ENCODE results near the gene PRKG1.

The PRKG1 gene

GRCh38 chr10:52257692-52258075, 1183.4 kb downstream of the PRKG1 start:
- DNase-seq = no peak

- no peak for DNase-seq
Observed at GRCh38 chr10:52258799-52259425, 1184.6 kb downstream of the PRKG1 start.

GRCh38 chr10:52259426-52259812, 1185.1 kb downstream of the PRKG1 start:
- no peak for DNase-seq

DNA sequence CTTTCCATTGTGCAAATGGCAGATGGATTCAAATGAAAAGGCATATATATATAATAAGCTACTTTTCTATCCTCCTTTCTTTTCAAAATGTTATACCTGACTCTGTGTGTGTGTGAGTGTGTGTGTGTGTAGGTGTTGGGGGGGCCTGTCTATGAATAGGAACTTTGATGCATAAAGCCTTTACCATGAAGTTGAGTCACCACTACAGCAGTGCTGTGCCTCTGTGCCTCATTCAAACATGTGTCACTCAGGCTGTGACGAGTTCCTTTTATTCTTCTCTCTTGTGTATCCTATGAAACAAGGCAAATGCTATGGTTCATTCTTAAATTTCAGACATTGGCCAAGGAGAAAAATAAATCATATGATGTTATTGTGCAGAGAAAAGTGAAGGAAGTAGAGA, 1187.1 kb downstream of the PRKG1 start:
- DNase-seq = no peak

DNA sequence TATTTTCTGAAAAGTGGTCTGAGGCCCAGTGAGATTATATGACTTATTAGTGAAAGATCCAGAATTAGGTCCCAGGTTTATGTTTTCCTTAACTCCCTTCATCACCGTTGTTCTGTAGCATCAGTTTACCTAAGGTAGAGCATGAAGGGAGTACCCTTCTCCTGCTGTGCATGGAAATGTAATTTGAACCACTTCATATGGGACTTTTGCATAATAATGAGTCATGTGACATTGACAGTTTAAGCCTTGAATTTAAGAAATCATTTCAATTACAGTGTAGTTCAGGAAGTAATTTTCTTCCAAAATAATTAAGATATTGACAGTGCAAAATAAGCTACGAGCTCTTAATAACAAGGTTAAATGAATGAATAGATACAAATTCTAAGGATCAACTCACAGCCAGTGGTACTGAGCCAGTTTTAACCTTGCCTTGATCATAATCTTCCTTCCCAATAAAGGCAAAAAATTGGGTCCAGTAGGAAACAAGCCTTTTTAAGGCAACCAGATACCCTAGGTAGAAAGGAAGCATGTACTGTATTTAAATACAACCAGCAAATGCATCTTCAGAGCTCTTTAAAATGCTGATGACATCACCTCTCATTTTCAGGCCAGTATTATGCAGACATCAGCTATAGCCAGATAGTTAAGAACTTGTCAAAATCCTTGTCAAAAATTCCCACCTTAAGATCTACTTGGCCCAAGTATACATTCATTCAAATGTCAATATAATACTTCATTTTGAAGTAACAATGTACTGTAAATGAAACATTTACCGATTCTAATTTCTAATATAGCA, 1191.0 kb downstream of the PRKG1 start:
- no peak for DNase-seq

- DNase-seq = no peak
Observed at GRCh38 chr10:52266858-52267257, 1192.6 kb downstream of the PRKG1 start.

GRCh38 chr10:52268790-52269189, 1194.5 kb downstream of the PRKG1 start:
- no peak for DNase-seq

GRCh38 chr10:52269233-52269632, 1194.9 kb downstream of the PRKG1 start:
- DNase-seq = no peak

- DNase-seq = no peak
Observed at GRCh38 chr10:52276163-52276562, 1201.9 kb downstream of the PRKG1 start.

GRCh38 chr10:52276986-52277385, 1202.7 kb downstream of the PRKG1 start:
- DNase-seq = no peak

- no peak for DNase-seq
Observed at GRCh38 chr10:52279546-52279945, 1205.3 kb downstream of the PRKG1 start.

DNA sequence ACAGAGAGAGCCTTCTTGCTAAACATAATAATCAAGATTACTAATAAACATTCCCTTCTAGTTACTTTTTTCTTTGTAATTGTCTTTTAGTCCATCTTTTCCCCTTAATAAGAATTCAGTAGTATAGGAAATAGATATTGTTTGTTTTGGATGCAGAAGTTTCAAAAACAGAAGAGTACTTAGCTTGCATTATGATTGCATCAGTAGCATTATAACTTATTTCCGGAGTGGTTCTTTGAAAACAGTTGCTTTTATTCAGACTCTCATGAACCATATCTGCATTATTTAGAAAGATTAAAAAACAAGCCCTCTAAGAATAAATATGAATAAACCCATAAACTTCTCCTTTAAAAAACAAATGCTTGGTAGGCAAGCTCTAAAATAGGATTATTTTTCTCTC, 1205.8 kb downstream of the PRKG1 start:
- DNase-seq = no peak

GRCh38 chr10:52283174-52283573, 1208.9 kb downstream of the PRKG1 start:
- DNase-seq = no peak

GRCh38 chr10:52284416-52285013, 1210.2 kb downstream of the PRKG1 start:
- DNase-seq = no peak

DNA sequence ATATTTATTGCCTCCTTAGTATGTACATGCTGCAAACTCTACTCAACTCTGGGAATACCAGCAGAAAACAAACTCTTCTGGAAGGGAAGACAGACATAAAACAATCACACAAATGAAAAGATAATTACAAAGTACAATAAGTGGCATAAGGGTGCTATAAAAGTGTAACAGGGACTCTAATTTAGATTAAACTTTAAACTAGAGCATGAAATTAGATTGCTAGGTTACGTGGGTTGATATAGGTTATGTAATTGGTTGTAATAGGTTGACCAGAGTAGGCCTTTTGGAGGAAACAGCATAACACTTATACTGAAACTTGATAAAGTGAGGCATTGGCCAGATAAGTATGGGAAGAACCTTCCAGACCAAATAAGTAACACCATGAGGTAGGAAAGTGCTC, 1213.6 kb downstream of the PRKG1 start:
- no peak for DNase-seq

DNA sequence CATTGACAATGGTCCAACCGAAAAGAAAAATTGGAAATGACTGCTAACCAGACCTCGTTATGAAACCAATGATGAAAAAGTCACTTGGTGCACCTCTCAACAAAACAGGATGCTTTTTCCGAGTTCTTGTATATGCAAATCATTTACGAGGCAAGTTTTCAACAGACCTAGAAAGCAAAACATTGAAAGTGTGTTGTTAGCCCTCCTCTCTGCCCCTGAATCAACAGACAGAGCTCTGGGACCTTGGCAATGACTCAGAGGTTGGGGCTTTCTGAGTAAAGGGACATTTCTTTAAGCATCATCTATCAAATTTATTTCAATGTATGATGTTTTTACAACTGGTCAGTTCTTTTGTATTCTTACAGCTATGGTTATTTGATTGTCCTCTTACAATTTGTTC, 1223.5 kb downstream of the PRKG1 start:
- no peak for DNase-seq

DNA sequence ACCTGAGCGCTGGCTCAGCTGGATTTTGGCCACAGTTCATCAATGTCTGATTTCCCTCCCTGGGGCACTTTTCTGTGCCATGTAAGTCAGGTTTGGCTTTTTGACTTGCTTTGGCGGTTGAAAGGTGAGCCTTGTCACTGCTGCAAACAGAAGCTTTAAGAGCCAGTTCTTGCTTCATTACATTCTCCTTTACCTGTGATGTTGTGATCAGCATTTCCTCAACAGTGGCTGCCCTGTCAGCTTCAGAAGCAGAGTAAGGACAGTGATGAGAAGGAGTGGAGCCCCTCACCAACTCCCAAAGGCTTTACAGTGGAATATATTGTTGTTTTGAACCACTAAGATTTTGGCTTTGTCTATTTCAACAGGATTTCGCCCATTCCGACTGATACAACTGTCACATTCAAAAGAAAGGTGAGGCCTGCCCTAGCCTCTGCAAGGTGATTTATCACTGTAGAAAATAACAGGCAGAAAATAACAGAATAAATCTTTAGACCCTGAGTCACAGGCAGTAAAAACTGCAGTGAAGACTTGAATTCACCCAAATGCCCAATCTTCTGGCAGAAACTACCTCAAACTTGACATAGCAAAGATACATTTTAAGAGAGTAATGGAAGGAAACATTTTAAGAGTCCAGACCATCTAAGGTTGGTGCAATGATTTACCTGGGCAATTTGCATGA, 1226.5 kb downstream of the PRKG1 start:
- DNase-seq = no peak

DNA sequence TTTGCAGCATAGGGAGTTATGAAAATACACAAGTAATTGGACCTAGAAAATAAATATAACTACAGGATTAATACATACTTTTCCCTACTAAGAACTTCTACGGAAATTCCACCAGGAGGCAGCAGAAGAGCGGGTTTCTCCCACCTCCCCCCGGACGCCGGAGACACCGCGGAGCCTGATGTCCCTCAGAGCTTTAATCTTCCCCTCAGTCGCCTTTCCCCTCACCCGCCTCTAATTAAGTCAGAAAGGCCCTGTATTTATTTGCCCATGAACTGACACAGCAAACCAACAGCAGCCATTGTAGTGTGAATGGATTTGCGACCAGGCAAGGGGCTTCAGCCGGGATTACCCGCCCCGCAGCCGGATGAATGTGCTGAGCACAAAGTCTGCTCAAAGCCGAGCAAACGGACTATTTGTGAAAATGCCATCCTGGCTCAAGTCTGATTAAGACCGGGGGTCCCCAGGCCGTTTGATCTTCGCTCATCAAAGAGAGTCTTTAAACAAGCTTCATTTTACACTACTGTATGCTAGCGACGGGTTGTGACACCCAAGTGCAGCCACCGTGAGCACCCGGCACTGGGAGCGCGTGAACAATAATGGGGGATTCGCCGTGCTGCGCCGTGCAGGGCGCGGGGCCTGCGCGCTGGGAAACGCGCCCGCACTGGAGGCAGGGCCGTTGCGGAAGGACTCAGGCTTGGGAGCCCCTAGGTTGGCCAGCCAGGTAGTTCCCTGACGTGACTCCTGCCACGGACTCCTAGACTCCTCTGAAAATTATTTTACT, 1234.2 kb downstream of the PRKG1 start:
- no peak for DNase-seq

DNA sequence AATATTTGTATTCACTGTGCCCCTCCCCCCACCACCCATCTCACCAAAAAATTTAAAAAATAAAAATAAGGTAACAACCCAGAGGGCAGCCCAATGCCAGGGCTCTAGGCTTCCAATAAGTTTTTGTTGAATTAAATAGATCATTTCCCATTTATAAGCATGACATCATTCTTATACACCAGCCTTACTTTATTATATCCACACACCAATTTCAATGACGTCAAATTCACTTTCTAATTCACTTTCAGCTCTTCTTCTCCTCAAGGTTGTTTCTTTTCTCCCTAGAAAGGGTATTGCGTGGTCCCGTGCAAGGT, 1238.6 kb downstream of the PRKG1 start:
- DNase-seq = no peak

DNA sequence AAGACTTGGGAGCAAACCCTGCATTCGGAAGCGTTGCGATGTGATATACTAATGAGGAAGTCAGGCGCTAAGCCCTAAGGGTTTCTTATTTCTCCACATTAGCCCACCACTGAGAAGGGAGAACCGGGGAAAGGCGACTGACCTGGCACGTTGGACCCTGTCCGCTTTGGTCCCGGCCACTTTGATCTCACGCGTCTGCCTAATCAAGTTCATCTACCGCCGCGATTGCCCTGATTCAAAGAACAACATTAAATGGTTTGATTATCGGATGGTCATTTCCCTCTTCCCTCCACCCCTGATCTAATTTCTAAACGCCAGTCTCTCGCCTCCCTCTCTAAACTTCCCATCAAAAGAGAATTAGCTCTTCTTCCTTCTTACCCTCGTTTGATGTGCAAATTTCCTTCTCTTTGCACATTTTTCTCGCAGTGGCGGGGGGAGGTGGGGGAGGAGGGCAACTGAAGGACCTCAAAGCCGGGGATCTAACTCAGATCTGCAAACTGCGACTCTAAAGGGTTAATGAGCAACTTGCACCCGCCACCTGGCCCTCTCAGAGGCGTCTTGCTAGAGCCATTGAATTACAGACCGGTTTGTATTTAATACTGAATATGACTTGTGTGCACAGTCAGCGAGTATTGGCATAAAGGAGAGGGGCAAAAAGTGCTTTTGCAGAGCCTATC, 1239.1 kb downstream of the PRKG1 start:
- DNase-seq = no peak

DNA sequence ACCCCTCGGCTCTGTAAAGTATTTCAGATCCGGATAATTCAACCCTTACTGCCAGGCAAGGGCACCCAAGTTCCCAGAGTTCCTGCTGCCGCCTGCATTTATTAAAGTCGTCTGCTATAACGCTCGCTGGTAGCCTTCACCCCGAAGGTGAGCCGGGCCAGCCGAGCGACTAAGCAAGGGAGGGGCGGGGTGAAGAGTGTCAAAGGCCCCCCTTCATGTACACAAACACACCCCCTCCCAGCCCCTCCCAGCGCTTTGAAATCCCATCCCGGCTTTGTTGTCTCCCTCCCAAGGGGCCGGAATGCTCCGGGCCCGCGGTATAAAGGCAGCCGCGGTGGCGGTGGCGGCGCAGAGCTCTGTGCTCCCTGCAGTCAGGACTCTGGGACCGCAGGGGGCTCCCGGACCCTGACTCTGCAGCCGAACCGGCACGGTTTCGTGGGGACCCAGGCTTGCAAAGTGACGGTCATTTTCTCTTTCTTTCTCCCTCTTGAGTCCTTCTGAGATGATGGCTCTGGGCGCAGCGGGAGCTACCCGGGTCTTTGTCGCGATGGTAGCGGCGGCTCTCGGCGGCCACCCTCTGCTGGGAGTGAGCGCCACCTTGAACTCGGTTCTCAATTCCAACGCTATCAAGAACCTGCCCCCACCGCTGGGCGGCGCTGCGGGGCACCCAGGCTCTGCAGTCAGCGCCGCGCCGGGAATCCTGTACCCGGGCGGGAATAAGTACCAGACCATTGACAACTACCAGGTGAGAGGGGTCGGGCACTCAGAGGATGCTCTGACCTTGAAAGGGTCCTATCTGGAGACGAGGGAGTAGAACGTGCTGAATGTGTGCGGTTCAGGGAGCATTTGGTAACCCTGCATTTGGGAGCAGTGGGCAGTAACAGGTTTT, 1239.9 kb downstream of the PRKG1 start, which contains the start of gene DKK1:
TSS of gene DKK1 (plus strand) at position 349 of the 889 bp plus-strand sequence. CDS start at position 503, 154 bp downstream.
- DNase-seq = no peak

Data from activated CD4-positive, CD25-positive, alpha-beta regulatory T cell (primary cell).